ENCODE measurements around the gene ZNF688. TPM values are rescaled to one million over a fixed set of nuclear protein-coding genes. Genes with fewer than 3 reads are reported as not detected.
"Not testable (repeated sequence)": the region's sequence is repeated elsewhere in the genome, so short reads cannot be mapped to it uniquely, and the experiment has no call there.

The ZNF688 gene
- total RNA-seq, 2 experiments from 2014 or later: 7.1 to 9.1 TPM

DNA sequence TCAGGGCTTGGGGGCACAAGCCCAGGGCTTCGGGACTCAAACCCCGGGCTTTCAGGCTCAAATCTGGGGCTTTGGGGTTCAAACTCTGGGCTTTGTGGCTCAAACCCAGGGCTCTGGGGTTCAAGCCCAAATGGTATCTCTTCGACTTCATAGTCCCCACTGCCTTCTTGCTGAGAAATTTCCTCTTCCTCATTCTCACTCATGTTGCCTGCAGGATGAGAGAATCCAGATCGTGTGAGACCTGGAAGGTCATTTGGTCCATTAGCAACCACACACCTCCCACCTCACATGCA, 45.7 kb downstream of the ZNF688 start:
- Mint-ChIP-seq H3K4me3 (peak overlapping the region; percentile 73), H3K9me3 (ENCODE audit: low read depth) (no peaks in the 10 kb centered on the region), H3K4me1 (peaks cover 33% of the 10 kb centered on the region), H3K27ac (no peak overlapping the region), H3K27me3 (no peaks in the 10 kb centered on the region), H3K36me3 (ENCODE audit: low read depth) (peaks cover 17% of the 10 kb centered on the region)
- no peak for DNase-seq
- no peak for ATAC-seq
- ChIA-PET POLR2A (interaction anchor here (1.2 kb wide), 1 partner anchor 35 kb away, joined by 3 read pairs; no protein-coding TSS in a partner anchor), CTCF (interaction anchor here (0.8 to 1.0 kb wide), 2 partner anchors 96 to 407 kb away, joined by 3 to 5 read pairs; partner anchors contain the start of gene DCTPP1)
- intact Hi-C loops (cut with DNase I, micrococcal nuclease): loop anchor here (1.0 to 5.0 kb wide), 9 partner anchors 9 to 155 kb away; partner anchors contain the start of genes DCTPP1 (in 1 of the 2), ITGAL (in 1 of the 2), PRR14 (in 1 of the 2) and TBC1D10B (in 1 of the 2)

DNA sequence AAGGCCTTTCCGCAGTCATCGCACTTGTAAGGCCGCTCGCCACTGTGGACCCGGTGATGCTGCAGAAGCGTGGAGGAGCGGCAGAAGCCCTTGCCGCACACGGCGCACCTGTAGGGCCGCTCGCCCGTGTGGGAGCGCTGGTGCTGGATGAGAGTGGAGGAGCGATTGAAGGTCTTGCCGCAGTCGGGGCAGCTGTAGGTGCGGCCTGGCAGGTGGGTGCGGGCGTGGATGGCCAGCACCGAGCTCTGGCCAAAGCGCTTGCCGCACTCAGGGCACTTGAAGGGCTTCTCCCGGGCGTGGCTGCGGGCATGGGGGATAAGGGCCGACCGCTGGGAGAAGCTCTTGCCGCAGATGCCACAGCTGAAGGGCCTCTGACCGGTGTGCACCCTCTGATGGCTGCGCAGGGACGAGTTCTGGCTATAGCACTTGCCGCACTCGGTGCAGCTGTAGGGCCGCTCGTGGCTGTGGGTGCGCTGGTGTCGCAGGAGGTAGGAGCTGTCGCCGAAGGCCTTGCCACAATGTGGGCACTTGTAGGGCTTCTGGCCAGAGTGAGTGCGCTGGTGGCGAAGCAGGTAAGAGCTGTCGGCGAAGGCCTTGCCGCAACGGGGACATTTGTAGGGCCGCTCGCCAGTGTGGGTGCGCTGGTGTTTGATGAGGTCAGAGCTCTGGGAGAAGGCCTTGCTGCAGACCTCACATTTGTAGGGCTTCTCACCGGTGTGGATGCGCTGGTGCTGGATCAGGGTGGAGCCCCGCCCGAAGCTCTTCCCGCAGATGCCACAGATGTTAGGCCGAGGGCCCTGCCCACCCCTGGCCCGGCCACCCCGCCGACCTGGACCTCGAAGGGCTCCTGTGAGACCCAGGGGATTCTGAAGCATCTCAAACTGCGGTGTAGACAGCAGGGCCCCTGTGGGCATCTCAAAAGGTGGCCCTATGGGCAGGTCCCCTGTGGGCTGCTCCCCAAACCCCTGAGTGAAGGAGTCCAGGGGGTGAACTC, 46.6 kb downstream of the ZNF688 start:
- no peak overlapping the region for H3K27ac Mint-ChIP-seq
- intact Hi-C loops (cut with DNase I, micrococcal nuclease): loop anchor here in 1 of 2 experiments (5.0 kb wide), 1 partner anchor 68 kb away; no protein-coding TSS in a partner anchor
- no peaks in the 10 kb centered on the region for H3K9me3 Mint-ChIP-seq (ENCODE audit: low read depth)

DNA sequence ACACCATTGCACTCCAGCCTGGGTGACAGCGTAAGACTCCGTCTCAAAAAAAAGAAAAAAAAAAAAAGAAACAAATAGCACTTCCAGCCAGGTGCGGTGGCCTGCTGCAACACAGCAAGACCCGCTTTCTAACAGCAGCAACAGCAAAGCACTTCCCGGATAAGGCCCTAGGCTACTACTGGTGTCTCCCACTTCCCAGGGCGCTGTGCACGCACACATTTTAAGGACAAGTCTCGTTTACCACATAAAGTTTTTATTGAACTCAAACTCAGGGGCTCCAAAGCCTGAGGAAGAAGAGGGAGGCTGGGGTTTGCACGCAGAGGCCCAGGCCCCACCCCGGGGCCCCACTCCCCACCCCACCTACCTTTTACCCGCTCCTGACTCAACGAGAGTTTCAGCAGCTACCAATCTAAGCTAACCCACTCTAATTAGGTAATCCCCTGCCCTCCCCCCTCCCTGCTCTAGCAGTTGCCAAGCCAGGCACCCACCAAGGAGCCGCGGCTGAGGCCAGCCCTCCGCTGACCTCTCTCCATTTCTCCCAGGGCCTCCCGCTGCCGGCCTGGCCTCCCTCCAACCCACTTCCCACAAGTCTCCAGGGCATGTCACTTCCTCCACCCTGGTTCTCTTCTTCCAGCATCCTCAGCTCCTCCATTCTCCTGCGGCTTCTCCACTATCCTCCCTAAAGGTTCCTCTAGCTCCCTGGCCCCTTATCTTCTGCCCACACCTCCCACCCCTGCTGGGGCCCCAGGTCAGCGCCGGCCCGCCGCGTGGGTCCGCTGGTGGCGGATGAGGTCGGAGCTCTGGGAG, 47.5 kb downstream of the ZNF688 start:
- peaks cover 30% of the 10 kb centered on the region for H3K36me3 Mint-ChIP-seq (ENCODE audit: low read depth)
- intact Hi-C loops (cut with DNase I, micrococcal nuclease): no loop called here
- POLR2A ChIA-PET: interaction anchor here (0.9 kb wide), 1 partner anchor 49 kb away, joined by 3 read pairs; no protein-coding TSS in a partner anchor
- no peak overlapping the region for H3K27ac Mint-ChIP-seq
- no peak for DNase-seq
- ATAC-seq: no peak
- no peaks in the 10 kb centered on the region for H3K9me3 Mint-ChIP-seq (ENCODE audit: low read depth)
- H3K4me1 Mint-ChIP-seq: peaks cover 17% of the 10 kb centered on the region
- no peak overlapping the region for H3K4me3 Mint-ChIP-seq
- CTCF ChIA-PET: interaction anchor here (0.6 kb wide), 1 partner anchor 98 kb away, joined by 4 read pairs; no protein-coding TSS in a partner anchor
- H3K27me3 Mint-ChIP-seq: no peaks in the 10 kb centered on the region

More for the DNA sequence above, 46.6 kb downstream of the ZNF688 start:
- peaks cover 23% of the 10 kb centered on the region for H3K4me1 Mint-ChIP-seq
- H3K36me3 Mint-ChIP-seq (ENCODE audit: low read depth): peaks cover 21% of the 10 kb centered on the region
- DNase-seq (no peak), ATAC-seq (no peak)
- H3K4me3 Mint-ChIP-seq: no peak overlapping the region
- ChIA-PET CTCF (interaction anchor here (0.6 to 1.0 kb wide), 4 partner anchors 74 to 406 kb away, joined by 3 to 5 read pairs (median 4); partner anchors contain the start of gene DCTPP1), POLR2A (interaction anchor here (0.6 to 1.2 kb wide), 3 partner anchors 28 to 49 kb away, joined by 3 read pairs; no protein-coding TSS in a partner anchor)
- H3K27me3 Mint-ChIP-seq: no peaks in the 10 kb centered on the region

DNA sequence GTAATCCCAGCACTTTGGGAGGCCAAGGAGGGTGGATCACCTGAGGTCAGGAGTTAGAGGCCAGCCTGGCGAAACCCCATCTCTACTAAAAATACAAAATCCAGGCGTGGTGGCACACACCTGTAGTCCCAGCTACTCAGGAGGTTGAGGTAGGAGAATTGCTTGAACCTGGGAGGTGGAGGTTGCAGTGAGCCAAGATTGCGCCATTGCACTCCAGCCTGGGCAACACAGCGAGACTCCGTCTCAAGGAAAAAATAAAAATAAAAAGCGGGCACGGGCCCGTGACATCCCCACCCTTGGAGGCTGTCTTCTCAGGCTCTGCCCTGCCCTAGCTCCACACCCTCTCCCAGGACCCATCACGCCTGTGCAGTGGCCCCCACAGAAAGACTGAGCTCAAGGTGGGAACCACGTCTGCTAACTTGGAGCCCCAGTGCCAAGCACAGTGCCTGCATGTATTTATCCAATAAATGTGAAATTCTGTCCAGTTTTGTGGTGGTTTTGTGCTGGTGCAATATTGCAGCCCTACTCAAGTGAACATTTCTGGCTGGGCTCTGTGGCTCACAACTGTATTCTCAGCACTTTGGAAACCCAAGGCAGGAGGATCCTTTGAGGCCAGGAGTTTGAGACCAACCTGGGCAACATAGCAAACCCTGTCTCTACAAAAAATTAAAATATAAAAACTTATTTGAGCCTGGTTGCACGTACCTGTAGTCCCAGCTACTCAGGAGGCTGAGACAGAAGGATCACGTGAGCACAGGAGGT, 48.6 kb downstream of the ZNF688 start:
- H3K9me3 Mint-ChIP-seq (ENCODE audit: low read depth); DNase-seq; H3K4me3 Mint-ChIP-seq; intact Hi-C loops (cut with DNase I, micrococcal nuclease); H3K27ac Mint-ChIP-seq; H3K4me1 Mint-ChIP-seq; H3K27me3 Mint-ChIP-seq; ATAC-seq: not testable (repeated sequence)
- peaks cover 37% of the 10 kb centered on the region for H3K36me3 Mint-ChIP-seq (ENCODE audit: low read depth)
- ChIA-PET POLR2A (interaction anchor here (0.5 to 1.1 kb wide), 2 partner anchors 12 to 15 kb away, joined by 3 to 7 read pairs; no protein-coding TSS in a partner anchor), CTCF (interaction anchor here (1.1 to 1.3 kb wide), 3 partner anchors 54 to 93 kb away, joined by 3 to 4 read pairs (median 3); partner anchors contain the start of gene DCTPP1)

DNA sequence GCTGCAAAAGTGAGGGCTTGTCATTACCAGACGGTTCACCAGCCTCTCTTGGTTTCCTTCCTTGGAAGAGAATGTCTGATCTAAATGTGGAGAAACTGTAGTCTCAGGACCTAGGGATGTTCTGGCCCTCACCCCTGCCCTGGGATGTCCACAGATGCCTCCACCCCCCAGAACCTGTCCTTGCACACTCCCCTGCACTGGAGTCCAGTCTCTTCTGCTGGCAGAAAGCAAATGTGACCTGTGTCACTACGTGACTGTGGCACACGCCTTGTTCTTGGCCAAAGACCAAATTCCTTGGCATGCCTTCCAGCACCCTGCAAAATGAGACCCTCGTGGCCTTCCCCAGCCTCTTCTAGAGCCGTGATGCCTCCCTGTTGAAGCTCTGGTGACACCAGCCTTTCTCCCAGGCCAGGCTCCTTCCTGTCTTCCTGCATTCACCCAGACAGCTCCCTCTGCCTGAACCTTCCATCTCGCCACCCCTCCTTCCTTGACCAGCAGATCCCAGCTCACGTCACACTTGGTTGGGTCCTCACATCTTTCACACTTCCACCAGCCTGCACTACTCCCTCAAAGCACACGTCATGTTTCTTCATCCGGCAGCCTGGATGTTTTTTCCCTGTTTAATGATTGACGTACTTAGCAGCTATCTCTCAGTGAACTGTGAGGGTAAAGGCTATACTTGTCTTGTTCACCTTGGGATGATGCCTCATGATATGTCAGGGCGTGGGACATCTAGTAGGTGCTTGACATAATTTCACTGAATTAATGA, 49.5 kb downstream of the ZNF688 start:
- DNase-seq (no peak), ATAC-seq (no peak)
- Mint-ChIP-seq H3K27ac (peak overlapping the region; percentile 2), H3K36me3 (ENCODE audit: low read depth) (peaks cover 45% of the 10 kb centered on the region), H3K4me1 (peaks cover 2% of the 10 kb centered on the region), H3K9me3 (ENCODE audit: low read depth) (no peaks in the 10 kb centered on the region), H3K27me3 (no peaks in the 10 kb centered on the region), H3K4me3 (no peak overlapping the region)
- intact Hi-C loops (cut with DNase I, micrococcal nuclease): no loop called here
- POLR2A ChIA-PET: interaction anchor here (0.6 to 1.1 kb wide), 2 partner anchors 11 to 31 kb away, joined by 3 read pairs; no protein-coding TSS in a partner anchor
- CTCF ChIA-PET: interaction anchor here (1.1 to 1.3 kb wide), 3 partner anchors 54 to 92 kb away, joined by 3 to 4 read pairs (median 3); partner anchors contain the start of gene DCTPP1

DNA sequence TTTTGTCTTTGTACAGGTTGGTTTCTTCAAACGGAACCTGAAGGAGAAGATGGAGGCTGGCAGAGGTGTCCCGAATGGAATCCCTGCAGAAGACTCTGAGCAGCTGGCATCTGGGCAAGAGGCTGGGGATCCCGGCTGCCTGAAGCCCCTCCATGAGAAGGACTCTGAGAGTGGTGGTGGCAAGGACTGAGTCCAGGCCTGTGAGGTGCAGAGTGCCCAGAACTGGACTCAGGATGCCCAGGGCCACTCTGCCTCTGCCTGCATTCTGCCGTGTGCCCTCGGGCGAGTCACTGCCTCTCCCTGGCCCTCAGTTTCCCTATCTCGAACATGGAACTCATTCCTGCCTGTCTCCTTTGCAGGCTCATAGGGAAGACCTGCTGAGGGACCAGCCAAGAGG, 50.0 kb downstream of the ZNF688 start:
- H3K27ac Mint-ChIP-seq: no peak overlapping the region
- POLR2A ChIA-PET: no interaction called here
- no peak overlapping the region for H3K4me3 Mint-ChIP-seq
- CTCF ChIA-PET: no interaction called here
- ATAC-seq (no peak), DNase-seq (no peak)
- H3K9me3 Mint-ChIP-seq (ENCODE audit: low read depth): no peaks in the 10 kb centered on the region
- intact Hi-C loops (cut with DNase I, micrococcal nuclease): no loop called here
- H3K4me1 Mint-ChIP-seq: peaks cover 2% of the 10 kb centered on the region
- H3K36me3 Mint-ChIP-seq (ENCODE audit: low read depth): peaks cover 51% of the 10 kb centered on the region
- no peaks in the 10 kb centered on the region for H3K27me3 Mint-ChIP-seq

Other genes with a start within 250 kb of the ZNF688 start
- gene CD2BP2, start 216.4 kb downstream of the ZNF688 start, total RNA-seq: 10 to 100 TPM; 42.3 to 51.8 TPM
- gene TBC1D10B, start 201.2 kb downstream of the ZNF688 start, total RNA-seq: 10 to 100 TPM; 38.1 to 43.4 TPM
- 1 to 10 TPM in 1 of 2 experiments, under 1 TPM in 1; 0.69 to 1.6 TPM for gene MYL11, start 196.9 kb downstream of the ZNF688 start, total RNA-seq
- gene SEPTIN1, start 189.2 kb downstream of the ZNF688 start, total RNA-seq: 100 to 1,000 TPM; 155 to 159 TPM
- gene ZNF48, start 176.3 kb downstream of the ZNF688 start, total RNA-seq: 10 to 100 TPM; 10.6 to 11.0 TPM
- 1 to 10 TPM; 3.8 to 4.0 TPM for gene ZNF771, start 164.1 kb downstream of the ZNF688 start, total RNA-seq
- 100 to 1,000 TPM in 1 of 2 experiments, 10 to 100 TPM in 1; 89.3 to 102 TPM for gene DCTPP1, start 141.7 kb downstream of the ZNF688 start, total RNA-seq
- 10 to 100 TPM; 37.8 to 56.0 TPM for gene SEPHS2, start 125.8 kb downstream of the ZNF688 start, total RNA-seq
- gene ITGAL, start 99.0 kb downstream of the ZNF688 start, total RNA-seq: 100 to 1,000 TPM; 210 to 222 TPM
- gene ZNF768, start 45.1 kb downstream of the ZNF688 start, total RNA-seq: 10 to 100 TPM in 1 of 2 experiments, 1 to 10 TPM in 1; 8.9 to 11.1 TPM
- 1 to 10 TPM; 6.3 to 8.0 TPM for gene ZNF747, start 36.9 kb downstream of the ZNF688 start, total RNA-seq
- 10 to 100 TPM in 1 of 2 experiments, 1 to 10 TPM in 1; 8.0 to 11.2 TPM for gene ZNF764, start 13.3 kb downstream of the ZNF688 start, total RNA-seq
- 10 to 100 TPM in 1 of 2 experiments, 1 to 10 TPM in 1; 9.2 to 10.8 TPM for gene ZNF785, start 14.0 kb upstream of the ZNF688 start, total RNA-seq
- 10 to 100 TPM in 1 of 2 experiments, 1 to 10 TPM in 1; 9.0 to 10.7 TPM for gene ZNF689, start 38.7 kb upstream of the ZNF688 start, total RNA-seq
- 10 to 100 TPM; 76.8 to 77.8 TPM for gene PRR14, start 79.2 kb upstream of the ZNF688 start, total RNA-seq
- gene FBRS, start 86.7 kb upstream of the ZNF688 start, total RNA-seq: 100 to 1,000 TPM in 1 of 2 experiments, 10 to 100 TPM in 1; 84.7 to 111 TPM
- 10 to 100 TPM; 58.7 to 69.5 TPM for gene SRCAP, start 127.5 kb upstream of the ZNF688 start, total RNA-seq
- 10 to 100 TPM; 21.8 to 26.0 TPM for gene PHKG2, start 176.7 kb upstream of the ZNF688 start, total RNA-seq
- 1 to 10 TPM; 1.7 to 3.1 TPM for gene CFAP119, start 190.3 kb upstream of the ZNF688 start, total RNA-seq
- 10 to 100 TPM; 72.3 to 85.5 TPM for gene RNF40, start 190.6 kb upstream of the ZNF688 start, total RNA-seq
- gene ZNF629, start 215.5 kb upstream of the ZNF688 start, total RNA-seq: 1 to 10 TPM; 3.4 to 3.7 TPM

Measured in activated CD4-positive, alpha-beta T cell treated with anti-CD3 and anti-CD28 coated beads for 36 hours (primary cell).